H1 (cell line): ENCODE data around the gene LHFPL6. TPM values are rescaled to one million over a fixed set of nuclear protein-coding genes. Genes with fewer than 3 reads are reported as not detected.

ENCODE experiments used
- CTCF ChIA-PET: fragments of 300-600 bp; sonication (Branson Sonifier 250); formaldehyde crosslinking; loops from one replicate; lab custom pipeline; 2021; ENCODE audit not compliant: partially characterized antibody; lab: Charles Lee
- POLR2A ChIA-PET: fragments of 300-600 bp; sonication (Branson Sonifier 250); formaldehyde crosslinking; loops from one replicate; lab custom pipeline; 2021; ENCODE audit warnings: inconsistent platforms; ENCODE audit not compliant: partially characterized antibody; lab: Charles Lee
- DNase-seq, 2 experiments: peaks; one replicate each; pipeline versions ENCODE4 v3.0.0 to v3.0.0-alpha.2; 2010 to 2022; ENCODE audit warnings: low spot score in 2 of 2, low read depth in 1 of 2, mixed read lengths in 1 of 2
- FAIRE-seq: peaks from 2 replicates; lab custom pipeline; 2011; peaks lifted over from hg19 to GRCh38; lab: Jason Lieb, UNC
- H2AFZ ChIP-seq: 2 replicates; pipeline ENCODE4 v1.8.1; 2012; ENCODE audit warnings: low read length, inconsistent platforms
- H2AK5ac ChIP-seq: 2 replicates; pipeline ENCODE4 v1.6.1; 2013; ENCODE audit warnings: low read depth, low read length
- H2BK120ac ChIP-seq: replicated peaks from 2 replicates; pipeline ENCODE3; 2013; ENCODE audit warnings: low read depth, low read length, inconsistent platforms
- H2BK12ac ChIP-seq: 2 replicates; pipeline ENCODE4 v1.6.1; 2013; ENCODE audit warnings: low read depth, low read length
- H2BK15ac ChIP-seq: 2 replicates; pipeline ENCODE4 v1.6.1; 2013; ENCODE audit warnings: low read length
- H2BK20ac ChIP-seq: 2 replicates; pipeline ENCODE4 v1.6.1; 2013; ENCODE audit warnings: low read length
- H2BK5ac ChIP-seq: 2 replicates; pipeline ENCODE4 v1.6.1; 2013; ENCODE audit warnings: low read depth, low read length
- H3K14ac ChIP-seq: 2 replicates; pipeline ENCODE4 v1.6.1; 2013; ENCODE audit warnings: inconsistent platforms; ENCODE audit not compliant: insufficient read length
- H3K18ac ChIP-seq: 2 replicates; pipeline ENCODE4 v1.6.1; 2013; ENCODE audit warnings: low read length; ENCODE audit errors: extremely low read depth
- H3K23ac ChIP-seq: 2 replicates; pipeline ENCODE4 v1.6.1; 2013; ENCODE audit warnings: inconsistent platforms; ENCODE audit not compliant: insufficient read length
- H3K23me2 ChIP-seq: 2 replicates; pipeline ENCODE4 v1.6.1; 2013; ENCODE audit warnings: low read depth, low read length
- H3K27ac ChIP-seq: 2 replicates; pipeline ENCODE4 v1.6.1; 2011; ENCODE audit warnings: low read depth, low read length, inconsistent platforms
- H3K27me3 ChIP-seq, 4 experiments: replicated peaks in 1 of 4; 1 replicate in 1 of 4; 2 replicates in 3 of 4; pipeline versions ENCODE4 v1.6.1 to v1.8.1; 2011 to 2013; ENCODE audit warnings: low read length in 3 of 4, mild to moderate bottlenecking in 3 of 4, inconsistent platforms in 2 of 4, mixed read lengths in 2 of 4, moderate library complexity in 1 of 4; ENCODE audit not compliant: control insufficient read depth in 3 of 4, insufficient read depth in 3 of 4; ENCODE audit errors: extremely low read depth in 1 of 4
- H3K36me3 ChIP-seq, 4 experiments: 2 replicates each; pipeline versions ENCODE4 v1.6.1 to v1.8.1; 2011 to 2013; ENCODE audit warnings: mild to moderate bottlenecking in 4 of 4, low read length in 3 of 4, moderate library complexity in 2 of 4, control low read depth in 1 of 4, inconsistent platforms in 1 of 4; ENCODE audit not compliant: insufficient read depth in 4 of 4, control insufficient read depth in 2 of 4
- H3K4ac ChIP-seq: replicated peaks from 2 replicates; pipeline ENCODE3; 2013; ENCODE audit warnings: low read length, low read depth, mixed read lengths, inconsistent platforms; ENCODE audit not compliant: insufficient read length
- H3K4me1 ChIP-seq, 4 experiments: replicated peaks in 1 of 4; 1 replicate in 1 of 4; 2 replicates in 3 of 4; pipeline versions ENCODE4 v1.6.1 to v1.8.1; 2011 to 2013; ENCODE audit warnings: low read length in 3 of 4, inconsistent platforms in 2 of 4, mixed read lengths in 1 of 4; ENCODE audit not compliant: insufficient read depth in 4 of 4, control insufficient read depth in 3 of 4
- H3K4me2 ChIP-seq, 2 experiments: 2 replicates each; pipeline versions ENCODE4 v1.6.1 to v1.8.1; 2011 to 2013; ENCODE audit warnings: low read depth in 2 of 2, low read length in 2 of 2, control low read depth in 1 of 2, inconsistent platforms in 1 of 2, mild to moderate bottlenecking in 1 of 2; ENCODE audit not compliant: insufficient read depth in 1 of 2
- H3K4me3 ChIP-seq, 4 experiments: fragments of 200-600, 300-600 bp in 1 of 4; sonication (generic), shearing (Covaris generic), sonication (Bioruptor Twin) in 1 of 4; 2 replicates each; pipeline versions ENCODE4 v1.5.1 to v1.8.1; 2011 to 2016; ENCODE audit warnings: low read length in 4 of 4, low read depth in 3 of 4, control low read depth in 2 of 4, inconsistent platforms in 2 of 4, mild to moderate bottlenecking in 2 of 4, mixed read lengths in 1 of 4, moderate library complexity in 1 of 4; ENCODE audit not compliant: insufficient read depth in 2 of 4; ENCODE audit errors: extremely low read depth in 1 of 4
- H3K56ac ChIP-seq: replicated peaks from 2 replicates; pipeline ENCODE3; 2013; ENCODE audit warnings: low read depth, mild to moderate bottlenecking, mixed read lengths, low read length, inconsistent platforms; ENCODE audit not compliant: insufficient read length
- H3K79me1 ChIP-seq: 2 replicates; pipeline ENCODE4 v1.6.1; 2013; ENCODE audit warnings: low read depth, low read length, control low read depth
- H3K79me2 ChIP-seq, 2 experiments: 2 replicates each; pipeline versions ENCODE4 v1.6.1 to v1.8.1; 2012 to 2013; ENCODE audit warnings: low read length in 2 of 2, mild to moderate bottlenecking in 2 of 2, inconsistent platforms in 1 of 2; ENCODE audit not compliant: insufficient read depth in 2 of 2, control insufficient read depth in 1 of 2
- H3K9ac ChIP-seq, 4 experiments: replicated peaks in 1 of 4; 1 replicate in 1 of 4; 2 replicates in 3 of 4; pipeline versions ENCODE4 v1.6.1 to v1.8.1; 2011 to 2013; ENCODE audit warnings: low read depth in 3 of 4, low read length in 3 of 4, control low read depth in 2 of 4, mild to moderate bottlenecking in 2 of 4, moderate library complexity in 2 of 4, inconsistent platforms in 1 of 4; ENCODE audit errors: extremely low read depth in 1 of 4
- H3K9me3 ChIP-seq, 2 experiments: 2 replicates each; pipeline versions ENCODE4 v1.6.1 to v1.8.1; 2012 to 2013; ENCODE audit warnings: mild to moderate bottlenecking in 2 of 2, moderate library complexity in 2 of 2, control low read depth in 1 of 2, inconsistent platforms in 1 of 2, low read depth in 1 of 2, low read length in 1 of 2, mixed read lengths in 1 of 2; ENCODE audit not compliant: insufficient read depth in 2 of 2
- H4K20me1 ChIP-seq, 2 experiments: replicated peaks in 1 of 2; 2 replicates each; pipeline versions ENCODE3 to v1.8.1; 2011 to 2013; ENCODE audit warnings: inconsistent platforms in 2 of 2, low read length in 2 of 2, mild to moderate bottlenecking in 1 of 2; ENCODE audit not compliant: insufficient read depth in 2 of 2, control insufficient read depth in 1 of 2
- H4K5ac ChIP-seq: 2 replicates; pipeline ENCODE4 v1.6.1; 2013; ENCODE audit warnings: low read length, low read depth, mixed read lengths, inconsistent platforms; ENCODE audit not compliant: insufficient read length
- H4K8ac ChIP-seq: 2 replicates; pipeline ENCODE4 v1.8.0; 2013; ENCODE audit warnings: mild to moderate bottlenecking, moderate library complexity, low read length, inconsistent platforms; ENCODE audit not compliant: insufficient read depth; ENCODE audit errors: extremely low read depth
- H4K91ac ChIP-seq: replicated peaks from 2 replicates; pipeline ENCODE3; 2013; ENCODE audit warnings: low read length, mixed read lengths, inconsistent platforms; ENCODE audit not compliant: insufficient read length
- BRCA1 ChIP-seq: IDR thresholded peaks from 2 replicates; pipeline ENCODE4 v1.6.1; 2012; ENCODE audit warnings: low read depth, low read length, improper control_type of control experiment
- SIRT6 ChIP-seq: IDR thresholded peaks from one replicate; pipeline ENCODE4 v1.7.1; 2012; ENCODE audit warnings: low read length, inconsistent platforms
- SIX5 ChIP-seq: IDR thresholded peaks from 2 replicates; pipeline ENCODE4 v1.6.1; 2011; ENCODE audit warnings: mild to moderate bottlenecking, low read depth, low read length
- SP2 ChIP-seq: IDR thresholded peaks from 2 replicates; pipeline ENCODE4 v1.6.1; 2012; ENCODE audit warnings: mild to moderate bottlenecking, low read length, inconsistent platforms
- WGBS, 2 experiments: shearing (Covaris generic) in 1 of 2; methylation state at CpG; one replicate each; pipeline versions ENCODE4 v1.1.6 to v1.1.7; 2013 to 2015; ENCODE audit warnings: low lambda C conversion rate in 2 of 2, mixed read lengths in 2 of 2, inconsistent platforms in 1 of 2, low coverage in 1 of 2, missing lambda C conversion rate in 1 of 2; ENCODE audit not compliant: insufficient replicate concordance in 2 of 2, insufficient coverage in 1 of 2, insufficient read length in 1 of 2; ENCODE audit errors: extremely low coverage in 1 of 2, missing lambda C conversion rate in 1 of 2; 5-methylcytosine and 5-hydroxymethylcytosine counted together
- polyA plus RNA-seq, 7 experiments: library from polyadenylated mRNA; depleted of rRNA in 3 of 7; stranded (reverse) in 5 of 7; unstranded in 2 of 7; fragments of >200 nt in 5 of 7; fragments of 200-250 nt in 2 of 7; gene quantifications; 1 replicate in 5 of 7; 2 replicates in 1 of 7; 4 replicates in 1 of 7; pipeline versions ENCODE4 v1.2.1 to v1.2.3, GENCODE V29; 2011 to 2013; ENCODE audit warnings: missing spikeins in 2 of 7, mixed read lengths in 2 of 7
- total RNA-seq: library from RNA; stranded (reverse); fragmentation: NEBNext Ultra II Directional; extraction: Animal tissue kit (Norgen Biotek cat#: 25700); gene quantifications from 2 replicates; pipeline ENCODE4 v1.2.1, GENCODE V29; 2021

LHFPL6 gene
- total and polyA plus RNA-seq, 2 of the 8 experiments (the other 6 are each of a cell fraction or from before 2014, with no cell fraction given) = 7.6 to 17.0 TPM

- Histone ChIP-seq H2BK20ac (no peak overlapping the region), H4K8ac (no peak overlapping the region), H3K79me1 (no peaks in the 10 kb centered on the region), H3K23ac (no peak overlapping the region), H3K79me2 (no peaks in the 10 kb centered on the region), H3K36me3 (no peaks in the 10 kb centered on the region), H2BK5ac (no peak overlapping the region), H3K23me2 (no peaks in the 10 kb centered on the region), H4K20me1 (peaks cover 1 to 6% of the 10 kb centered on the region in 2 experiments), H3K4ac (no peak overlapping the region), H3K27ac (no peak overlapping the region), H2AK5ac (no peak overlapping the region), H3K9ac (no peak overlapping the region), H3K14ac (no peak overlapping the region), H3K18ac (no peak overlapping the region), H2BK120ac (no peak overlapping the region), H3K4me2 (no peak overlapping the region), H3K56ac (no peak overlapping the region), H3K27me3 (peaks cover 0 to 18% (median 5%) of the 10 kb centered on the region in 4 experiments; a peak in 4 of 7 replicates), H4K5ac (no peak overlapping the region), H3K4me3 (no peak overlapping the region), H4K91ac (no peak overlapping the region), H2AFZ (no peak overlapping the region), H3K9me3 (no peaks in the 10 kb centered on the region), H2BK15ac (no peak overlapping the region), H3K4me1 (peaks cover 0 to 8% (median under 1%) of the 10 kb centered on the region in 4 experiments; a peak in 1 of 7 replicates), H2BK12ac (no peak overlapping the region)
- no peak for FAIRE-seq
- ChIA-PET CTCF (interaction anchor here (0.5 to 0.9 kb wide), 3 partner anchors 11 to 1517 kb away, joined by 3 to 5 read pairs (median 4); no protein-coding TSS in a partner anchor), POLR2A (no interaction called here)
- no peak for TF ChIP-seq BRCA1
- TF ChIP-seq SIRT6 = no peak
- no peak for TF ChIP-seq SIX5
- TF ChIP-seq SP2 = no peak
- WGBS, 2 experiments = 74% methylated on average over 3 of the region's 3 CpGs; no CpG with 5 or more reads in 1 of the 2 experiments
- DNase-seq = no peak
Measured at GRCh38 chr13:39397896-39398265, 205.1 kb downstream of the LHFPL6 start.
